Panc1 (cell line): Measurements from ENCODE around the gene IFNL3. TPM values are rescaled to one million over a fixed set of nuclear protein-coding genes. Genes with fewer than 3 reads are reported as not detected.

Experiments used
- ATAC-seq: fragments of 200-7000 bp; cut with Tn5 transposase; 2 replicates; pipeline ENCODE4 v1.9.1; 2020; ENCODE audit warnings: mild to moderate bottlenecking, moderate library complexity
- BruUV-seq: library from RNA; stranded (reverse); fragments of 400-500 nt; replicated peaks from 2 replicates; lab custom pipeline; 2021; lab: Mats Ljungman, UMichigan
- CTCF ChIA-PET: fragments of 300-600 bp; sonication (Branson Sonifier 250); formaldehyde crosslinking; loops from one replicate; lab custom pipeline; 2022; ENCODE audit warnings: antibody characterized with exemption; lab: Charles Lee
- POLR2A ChIA-PET: fragments of 300-600 bp; sonication (Branson Sonifier 250); formaldehyde crosslinking; loops from one replicate; lab custom pipeline; 2022; ENCODE audit warnings: antibody characterized with exemption; lab: Charles Lee
- DNase-seq: peaks from one replicate; pipeline ENCODE4 v3.0.0-alpha.2; 2010; ENCODE audit warnings: low read depth, low spot score
- H3K27ac ChIP-seq: 2 replicates; pipeline ENCODE4 v1.5.1; 2011; ENCODE audit warnings: mild to moderate bottlenecking, low read length, inconsistent platforms
- H3K27me3 ChIP-seq: fragments of 200-500 bp; sonication (Bioruptor generic); 2 replicates; pipeline ENCODE4 v1.6.0; 2014; ENCODE audit warnings: low read length, inconsistent platforms; ENCODE audit not compliant: control insufficient read depth, insufficient read depth
- H3K36me3 ChIP-seq: fragments of 200-500 bp; sonication (Bioruptor generic); 2 replicates; pipeline ENCODE4 v1.5.1; 2014; ENCODE audit warnings: inconsistent platforms, mild to moderate bottlenecking, low read length, moderate library complexity; ENCODE audit not compliant: control insufficient read depth, insufficient read depth
- H3K4me1 ChIP-seq: 2 replicates; pipeline ENCODE4 v1.5.1; 2011; ENCODE audit warnings: inconsistent platforms, mild to moderate bottlenecking, low read length, moderate library complexity; ENCODE audit not compliant: control insufficient read depth, insufficient read depth
- H3K4me3 ChIP-seq, 2 experiments: 2 replicates each; pipeline ENCODE4 v1.5.1; 2011 to 2012; ENCODE audit warnings: low read depth in 2 of 2, low read length in 2 of 2, mild to moderate bottlenecking in 2 of 2, inconsistent platforms in 1 of 2, moderate library complexity in 1 of 2
- H3K9me3 ChIP-seq: fragments of 200-500 bp; sonication (Bioruptor generic); 2 replicates; pipeline ENCODE4 v1.5.1; 2014; ENCODE audit warnings: low read depth, mild to moderate bottlenecking, inconsistent platforms, low read length, moderate library complexity; ENCODE audit not compliant: control insufficient read depth, insufficient read depth
- CTCF ChIP-seq: fragments of 450-650 bp; IDR thresholded peaks from 2 replicates; pipeline ENCODE4 v1.5.1; 2017; ENCODE audit warnings: mild to moderate bottlenecking
- POLR2AphosphoS5 ChIP-seq: IDR thresholded peaks from 2 replicates; pipeline ENCODE4 v1.6.1; 2012; ENCODE audit warnings: mild to moderate bottlenecking, low read depth, low read length, moderate library complexity
- SIN3A ChIP-seq: IDR thresholded peaks from 2 replicates; pipeline ENCODE4 v1.6.1; 2012; ENCODE audit warnings: low read depth, mild to moderate bottlenecking, low read length, moderate library complexity, borderline replicate concordance; ENCODE audit not compliant: insufficient read depth
- TCF7L2 ChIP-seq: IDR thresholded peaks from 2 replicates; pipeline ENCODE4 v1.6.1; 2011; ENCODE audit warnings: mild to moderate bottlenecking, low read depth, low read length, inconsistent platforms
- in situ Hi-C: cut with HindIII; loops from 2 replicates; pipeline ENCODE4 v1.10.0; 2016; ENCODE audit warnings: low sequenced_read_pairs, low pct_unique_long_range_greater_than_20kb
- intact Hi-C: fragments of 100-400 bp; cut with micrococcal nuclease; formaldehyde crosslinking; loops from one replicate; pipeline ENCODE4 v1.10.0; 2022; ENCODE audit not compliant: unreplicated experiment
- total RNA-seq: library from RNA; stranded (reverse); gene quantifications from one replicate; pipeline ENCODE4 v1.2.1, GENCODE V29; 2021; ENCODE audit not compliant: unreplicated experiment
- TF ChIP-seq, protein P1 (sequence below), 2 experiments: IDR thresholded peaks; 2 replicates each; pipeline ENCODE4 v1.6.1; 2011 to 2012; ENCODE audit warnings: low read depth in 2 of 2, control low read depth in 1 of 2, low read length in 1 of 2, mild to moderate bottlenecking in 1 of 2, moderate library complexity in 1 of 2; ENCODE audit not compliant: insufficient read depth in 1 of 2

IFNL3 gene
- total RNA-seq, 1 experiment from 2014 or later = not detected

DNA sequence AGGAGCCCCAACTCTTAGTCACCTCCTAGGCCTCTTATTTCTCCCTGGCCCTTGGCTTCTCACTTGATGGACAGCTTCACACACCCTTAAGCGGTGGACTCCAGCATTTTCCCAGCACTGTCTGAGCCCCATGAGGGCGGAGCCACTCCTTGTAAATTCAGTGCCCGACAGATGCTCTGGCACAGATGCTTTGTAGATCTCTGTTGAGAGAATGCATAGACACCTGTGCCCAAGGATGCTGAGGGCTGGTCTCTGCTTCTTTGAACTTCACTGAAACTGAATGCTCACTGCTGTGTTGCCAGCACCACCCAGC is 44.0 kb downstream of the IFNL3 start:
- intact Hi-C loops = no loop called here
- no peak for TF ChIP-seq CTCF
- no peak for TF ChIP-seq SIN3A
- TF ChIP-seq TCF7L2 = no peak
- Histone ChIP-seq H3K9me3 (no peaks in the 10 kb centered on the region), H3K27me3 (peaks cover 3% of the 10 kb centered on the region; the same call in 1 of the 2 replicates), H3K36me3 (no peaks in the 10 kb centered on the region), H3K4me1 (peaks cover 5% of the 10 kb centered on the region), H3K27ac (no peak overlapping the region), H3K4me3 (no peak overlapping the region)
- DNase-seq (no peak), ATAC-seq (peak; percentile 2)
- in situ Hi-C loops = no loop called here
- ChIA-PET CTCF (interaction anchor here (0.6 to 1.1 kb wide), 2 partner anchors 78 to 122 kb away, joined by 3 to 12 read pairs; no protein-coding TSS in a partner anchor), POLR2A (no interaction called here)
- no TSS peak for BruUV-seq

- POLR2A ChIA-PET = interaction anchor here (0.7 to 1.0 kb wide), 2 partner anchors 12 to 14 kb away, joined by 4 to 7 read pairs; no protein-coding TSS in a partner anchor
- intact Hi-C loops (no loop called here), in situ Hi-C loops (no loop called here)
- Histone ChIP-seq H3K27me3 (peaks cover 3% of the 10 kb centered on the region; the same call in 1 of the 2 replicates), H3K36me3 (no peaks in the 10 kb centered on the region), H3K4me3 (no peak overlapping the region), H3K27ac (no peak overlapping the region), H3K9me3 (no peaks in the 10 kb centered on the region), H3K4me1 (peaks cover 9% of the 10 kb centered on the region)
- ATAC-seq (no peak), DNase-seq (no peak)
- CTCF ChIA-PET = interaction anchor here (1.1 to 1.2 kb wide), 2 partner anchors 23 to 123 kb away, joined by 3 to 12 read pairs; no protein-coding TSS in a partner anchor
- TF ChIP-seq TCF7L2 (no peak), CTCF (no peak), SIN3A (no peak), POLR2AphosphoS5 (no peak)
- TF ChIP-seq, protein P1, sequence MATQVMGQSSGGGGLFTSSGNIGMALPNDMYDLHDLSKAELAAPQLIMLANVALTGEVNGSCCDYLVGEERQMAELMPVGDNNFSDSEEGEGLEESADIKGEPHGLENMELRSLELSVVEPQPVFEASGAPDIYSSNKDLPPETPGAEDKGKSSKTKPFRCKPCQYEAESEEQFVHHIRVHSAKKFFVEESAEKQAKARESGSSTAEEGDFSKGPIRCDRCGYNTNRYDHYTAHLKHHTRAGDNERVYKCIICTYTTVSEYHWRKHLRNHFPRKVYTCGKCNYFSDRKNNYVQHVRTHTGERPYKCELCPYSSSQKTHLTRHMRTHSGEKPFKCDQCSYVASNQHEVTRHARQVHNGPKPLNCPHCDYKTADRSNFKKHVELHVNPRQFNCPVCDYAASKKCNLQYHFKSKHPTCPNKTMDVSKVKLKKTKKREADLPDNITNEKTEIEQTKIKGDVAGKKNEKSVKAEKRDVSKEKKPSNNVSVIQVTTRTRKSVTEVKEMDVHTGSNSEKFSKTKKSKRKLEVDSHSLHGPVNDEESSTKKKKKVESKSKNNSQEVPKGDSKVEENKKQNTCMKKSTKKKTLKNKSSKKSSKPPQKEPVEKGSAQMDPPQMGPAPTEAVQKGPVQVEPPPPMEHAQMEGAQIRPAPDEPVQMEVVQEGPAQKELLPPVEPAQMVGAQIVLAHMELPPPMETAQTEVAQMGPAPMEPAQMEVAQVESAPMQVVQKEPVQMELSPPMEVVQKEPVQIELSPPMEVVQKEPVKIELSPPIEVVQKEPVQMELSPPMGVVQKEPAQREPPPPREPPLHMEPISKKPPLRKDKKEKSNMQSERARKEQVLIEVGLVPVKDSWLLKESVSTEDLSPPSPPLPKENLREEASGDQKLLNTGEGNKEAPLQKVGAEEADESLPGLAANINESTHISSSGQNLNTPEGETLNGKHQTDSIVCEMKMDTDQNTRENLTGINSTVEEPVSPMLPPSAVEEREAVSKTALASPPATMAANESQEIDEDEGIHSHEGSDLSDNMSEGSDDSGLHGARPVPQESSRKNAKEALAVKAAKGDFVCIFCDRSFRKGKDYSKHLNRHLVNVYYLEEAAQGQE (IDR thresholded peaks at IDR 0.05; ENCODE audit: insufficient read depth in 1 of 2, low read depth in 2 of 2, low read length in 1 of 2) = no peak
- no TSS peak for BruUV-seq
Measured at GRCh38 chr19:39200066-39200802, 44.6 kb downstream of the IFNL3 start.
